ENCODE measurements around the gene TMEM9. TPM values are rescaled to one million over a fixed set of nuclear protein-coding genes. Genes with fewer than 3 reads are reported as not detected.
A peak's percentile ranks its signal among the peaks of the same experiment; 100 is the strongest.

The TMEM9 gene
- total RNA-seq, 4 donors from 2014 or later, result 51.7 to 61.5 (median 56.7) TPM

GRCh38 chr1:201185123-201185453 is 30.8 kb upstream of the TMEM9 start:
- Histone ChIP-seq H3K4me3 (no peak overlapping the region), H3K36me3 (no peaks in the 10 kb centered on the region), H3K4me1 (no peaks in the 10 kb centered on the region), H3K9me3 (no peaks in the 10 kb centered on the region), H3K27ac (no peak overlapping the region), H3K27me3 (peaks cover 3% of the 10 kb centered on the region)
- ATAC-seq, result no peak
- TF ChIP-seq POLR2A (IDR thresholded peaks at IDR 0.05) (no peak), CTCF (IDR thresholded peaks at IDR 0.05) (no peak), EP300 (IDR thresholded peaks at IDR 0.05) (no peak), POLR2AphosphoS5 (IDR thresholded peaks at IDR 0.05) (no peak)
- 14% methylated on average over 2 of the region's 3 CpGs; no CpG with 5 or more reads in 1 of the 2 donors for WGBS, 2 donors (ENCODE audit: low coverage in 1 of 2)

GRCh38 chr1:201184307-201185122 is 30.2 kb upstream of the TMEM9 start:
- Histone ChIP-seq H3K4me3 (no peak overlapping the region), H3K9me3 (no peaks in the 10 kb centered on the region), H3K27me3 (no peaks in the 10 kb centered on the region), H3K36me3 (no peaks in the 10 kb centered on the region), H3K4me1 (no peaks in the 10 kb centered on the region), H3K27ac (no peak overlapping the region)
- WGBS, 2 donors (ENCODE audit: low coverage in 1 of 2), result 36 to 49% methylated on average over 4 to 7 of the region's 9 CpGs
- no peak for TF ChIP-seq EP300 (IDR thresholded peaks at IDR 0.05)
- peak; percentile 38 for TF ChIP-seq POLR2AphosphoS5 (IDR thresholded peaks at IDR 0.05)
- TF ChIP-seq POLR2A (IDR thresholded peaks at IDR 0.05), result no peak
- peak in 3 of 4 experiments; percentile 35 to 52 (median 47) for TF ChIP-seq CTCF (IDR thresholded peaks at IDR 0.05)
- ATAC-seq, result peak; percentile 79

GRCh38 chr1:201183753-201184152 is 29.5 kb upstream of the TMEM9 start:
- Histone ChIP-seq H3K9me3 (no peaks in the 10 kb centered on the region), H3K4me1 (no peaks in the 10 kb centered on the region), H3K27ac (no peak overlapping the region), H3K27me3 (no peaks in the 10 kb centered on the region), H3K36me3 (no peaks in the 10 kb centered on the region), H3K4me3 (no peak overlapping the region)
- 40 to 43% methylated on average over 1 of the region's 5 CpGs for WGBS, 2 donors (ENCODE audit: low coverage in 1 of 2)
- no peak for TF ChIP-seq CTCF (IDR thresholded peaks at IDR 0.05)
- no peak for TF ChIP-seq POLR2A (IDR thresholded peaks at IDR 0.05)
- no peak for TF ChIP-seq EP300 (IDR thresholded peaks at IDR 0.05)
- TF ChIP-seq POLR2AphosphoS5 (IDR thresholded peaks at IDR 0.05), result no peak
- ATAC-seq, result no peak

- 96 to 100% methylated on average over 3 of the region's 3 CpGs for WGBS, 2 donors (ENCODE audit: low coverage in 1 of 2)
- H3K27ac ChIP-seq, result no peak overlapping the region
- H3K9me3 ChIP-seq, result no peaks in the 10 kb centered on the region
- H3K4me3 ChIP-seq, result no peak overlapping the region
- no peaks in the 10 kb centered on the region for H3K36me3 ChIP-seq
- TF ChIP-seq CTCF (IDR thresholded peaks at IDR 0.05), result no peak
- no peak for TF ChIP-seq POLR2A (IDR thresholded peaks at IDR 0.05)
- TF ChIP-seq EP300 (IDR thresholded peaks at IDR 0.05), result no peak
- no peak for TF ChIP-seq POLR2AphosphoS5 (IDR thresholded peaks at IDR 0.05)
- no peaks in the 10 kb centered on the region for H3K4me1 ChIP-seq
- no peaks in the 10 kb centered on the region for H3K27me3 ChIP-seq
- ATAC-seq, result no peak
Measured at GRCh38 chr1:201183209-201183608, 28.9 kb upstream of the TMEM9 start.

GRCh38 chr1:201181726-201182125 is 27.5 kb upstream of the TMEM9 start:
- H3K36me3 ChIP-seq, result no peaks in the 10 kb centered on the region
- no peaks in the 10 kb centered on the region for H3K27me3 ChIP-seq
- H3K27ac ChIP-seq, result no peak overlapping the region
- H3K4me3 ChIP-seq, result no peak overlapping the region
- no peak for TF ChIP-seq POLR2AphosphoS5 (IDR thresholded peaks at IDR 0.05)
- TF ChIP-seq POLR2A (IDR thresholded peaks at IDR 0.05), result no peak
- TF ChIP-seq CTCF (IDR thresholded peaks at IDR 0.05), result no peak
- TF ChIP-seq EP300 (IDR thresholded peaks at IDR 0.05), result no peak
- 45 to 60% methylated on average over 1 to 2 of the region's 2 CpGs for WGBS, 2 donors (ENCODE audit: low coverage in 1 of 2)
- no peaks in the 10 kb centered on the region for H3K4me1 ChIP-seq
- H3K9me3 ChIP-seq, result no peaks in the 10 kb centered on the region
- no peak for ATAC-seq
